CD4-positive, alpha-beta memory T cell (primary cell): Measurements from ENCODE around the gene SLC2A14. TPM values are rescaled to one million over a fixed set of nuclear protein-coding genes. Genes with fewer than 3 reads are reported as not detected.
A peak's percentile ranks its signal among the peaks of the same experiment; 100 is the strongest.
"Not testable (repeated sequence)": the region's sequence is repeated elsewhere in the genome, so short reads cannot be mapped to it uniquely, and the experiment has no call there.

Experiments used
- CTCF ChIA-PET: fragments of 350-600 bp; sonication (Branson Sonifier 250); formaldehyde crosslinking; loops from one replicate; lab custom pipeline; 2021; ENCODE audit warnings: inconsistent platforms; ENCODE audit not compliant: partially characterized antibody; lab: Charles Lee
- POLR2A ChIA-PET: fragments of 350-600 bp; sonication (Branson Sonifier 250); formaldehyde crosslinking; loops from one replicate; lab custom pipeline; 2021; ENCODE audit not compliant: partially characterized antibody; lab: Charles Lee
- DNase-seq, 5 donors: peaks; one replicate each; pipeline versions ENCODE4 v3.0.0 to v3.0.0-alpha.2; 2020 to 2022; ENCODE audit warnings: mixed read lengths in 1 of 5
- H3K27ac ChIP-seq: one replicate; pipeline ENCODE4 v1.7.0; 2013; ENCODE audit warnings: low read depth, low read length
- H3K27me3 ChIP-seq: 2 replicates; pipeline ENCODE4 v1.7.0; 2013; ENCODE audit warnings: mild to moderate bottlenecking, low read length, moderate library complexity; ENCODE audit not compliant: insufficient read depth
- H3K36me3 ChIP-seq: 2 replicates; pipeline ENCODE4 v1.7.0; 2013; ENCODE audit warnings: mild to moderate bottlenecking, low read length, moderate library complexity; ENCODE audit not compliant: insufficient read depth
- H3K4me1 ChIP-seq: 2 replicates; pipeline ENCODE4 v1.7.0; 2013; ENCODE audit warnings: mild to moderate bottlenecking, low read length, moderate library complexity; ENCODE audit not compliant: insufficient read depth
- H3K4me3 ChIP-seq, 2 donors: one replicate each; pipeline ENCODE4 v1.7.0; 2013; ENCODE audit warnings: low read length in 2 of 2, mild to moderate bottlenecking in 1 of 2
- H3K9me3 ChIP-seq, 2 donors: one replicate each; pipeline ENCODE4 v1.7.0; 2013; ENCODE audit warnings: low read length in 2 of 2, control low read depth in 1 of 2; ENCODE audit not compliant: control insufficient read depth in 1 of 2
- H3K27ac Mint-ChIP-seq, 7 donors: one replicate each; pipeline ENCODE4 v1.8.0; 2020 to 2021; ENCODE audit warnings: mixed read lengths in 7 of 7, mild to moderate bottlenecking in 6 of 7, inconsistent platforms in 3 of 7, moderate library complexity in 3 of 7
- H3K27me3 Mint-ChIP-seq, 2 donors: one replicate each; pipeline ENCODE4 v1.8.0; 2020 to 2021; ENCODE audit warnings: mixed read lengths in 2 of 2
- H3K36me3 Mint-ChIP-seq, 2 donors: one replicate each; pipeline ENCODE4 v1.8.0; 2020 to 2021; ENCODE audit warnings: mixed read lengths in 2 of 2, inconsistent platforms in 1 of 2, mild to moderate bottlenecking in 1 of 2
- H3K4me1 Mint-ChIP-seq, 4 donors: one replicate each; pipeline ENCODE4 v1.8.0; 2020 to 2021; ENCODE audit warnings: mixed read lengths in 4 of 4, mild to moderate bottlenecking in 1 of 4
- H3K4me3 Mint-ChIP-seq, 8 donors: one replicate each; pipeline ENCODE4 v1.8.0; 2020 to 2021; ENCODE audit warnings: mixed read lengths in 8 of 8, mild to moderate bottlenecking in 7 of 8, moderate library complexity in 6 of 8, inconsistent platforms in 3 of 8
- H3K9me3 Mint-ChIP-seq, 8 donors: one replicate each; pipeline ENCODE4 v1.8.0; 2020 to 2021; ENCODE audit warnings: mixed read lengths in 8 of 8, mild to moderate bottlenecking in 5 of 8, inconsistent platforms in 3 of 8, moderate library complexity in 1 of 8
- intact Hi-C: fragments of 100-400 bp; cut with micrococcal nuclease; formaldehyde crosslinking; loops from one replicate; pipeline ENCODE4 v1.15.1; 2023
- polyA plus RNA-seq, 2 donors: library from polyadenylated mRNA; unstranded; fragments of 300-500 nt; fragmentation: Illumina TruSeq; gene quantifications; one replicate each; pipeline ENCODE4 v1.2.3, GENCODE V29; 2021
- total RNA-seq, 2 experiments: library from RNA; stranded (reverse); gene quantifications; one replicate each; pipeline ENCODE4 v1.2.3, GENCODE V29; 2021

SLC2A14 gene
- total and polyA plus RNA-seq, 4 experiments from 2014 or later = 3.5 TPM; not detected in 2

DNA sequence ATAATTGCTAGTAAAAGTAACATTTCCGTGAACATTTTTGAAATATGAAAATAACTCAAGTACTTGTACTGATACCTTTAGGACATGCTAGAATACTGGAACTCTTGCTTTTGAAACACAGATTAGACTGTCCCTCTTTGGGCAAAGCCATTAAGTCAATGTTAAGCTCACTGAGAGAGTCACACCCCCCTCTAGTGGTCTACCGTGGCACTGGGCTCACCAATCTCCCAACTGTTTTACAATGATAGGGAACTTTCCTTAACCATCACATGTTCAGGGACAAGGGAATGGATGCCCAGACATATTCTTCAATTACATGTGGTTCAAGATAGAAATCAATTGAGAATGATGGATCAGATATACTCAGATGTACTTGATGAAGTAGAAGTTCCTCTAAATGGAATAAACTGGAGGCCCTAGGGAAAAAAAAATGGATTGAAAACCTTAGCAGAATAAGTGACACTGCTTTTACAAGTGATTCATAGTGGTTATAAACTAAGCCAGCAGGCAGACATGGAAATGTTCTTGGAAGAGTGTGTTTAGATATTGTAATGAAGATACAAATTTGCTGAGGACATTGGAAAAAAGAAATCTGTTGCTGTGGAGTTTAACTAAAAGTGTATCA, 65.7 kb downstream of the SLC2A14 start:
- Histone ChIP-seq H3K4me3 (no peak overlapping the region), H3K36me3 (no peaks in the 10 kb centered on the region), H3K27me3 (no peaks in the 10 kb centered on the region), H3K9me3 (no peaks in the 10 kb centered on the region), H3K27ac (no peak overlapping the region), H3K4me1 (no peaks in the 10 kb centered on the region)
- ChIA-PET POLR2A (no interaction called here), CTCF (interaction anchor here (0.7 to 4.7 kb wide), 12 partner anchors 9 to 231 kb away, joined by 3 to 21 read pairs (median 6); partner anchors contain the start of gene NANOG)
- Mint-ChIP-seq H3K4me3 (no peak overlapping the region), H3K27ac (no peak overlapping the region), H3K4me1 (no peaks in the 10 kb centered on the region), H3K27me3 (peaks cover 1 to 3% of the 10 kb centered on the region in 2 donors), H3K9me3 (no peaks in the 10 kb centered on the region), H3K36me3 (no peaks in the 10 kb centered on the region)
- peak; percentile 27 to 43 (median 39) for DNase-seq
- intact Hi-C loops = loop anchor here (1.0 to 2.0 kb wide), 3 partner anchors 130 to 588 kb away; no protein-coding TSS in a partner anchor

DNA sequence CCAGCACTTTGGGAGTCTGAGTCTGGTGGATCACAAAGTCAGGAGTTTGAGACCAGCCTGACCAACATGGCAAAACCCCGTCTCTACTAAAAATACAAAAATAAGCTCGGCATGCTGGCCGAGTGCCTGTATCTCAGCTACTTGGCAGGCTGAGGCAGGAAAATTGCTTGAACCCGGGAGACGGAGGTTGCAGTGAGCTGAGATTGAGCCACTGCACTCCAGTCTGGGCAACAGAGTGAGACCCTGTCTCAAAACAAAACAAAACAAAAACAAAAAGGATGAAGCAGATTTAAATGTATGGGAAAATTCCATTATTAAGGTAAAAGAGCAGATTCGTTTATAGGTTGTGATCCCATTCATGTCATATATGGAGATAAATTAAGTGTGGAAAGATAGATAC, 66.4 kb downstream of the SLC2A14 start:
- H3K9me3 ChIP-seq, H3K27me3 ChIP-seq, H3K4me3 Mint-ChIP-seq, H3K4me3 ChIP-seq, H3K4me1 ChIP-seq, POLR2A ChIA-PET, DNase-seq, H3K36me3 Mint-ChIP-seq, H3K27ac ChIP-seq, H3K36me3 ChIP-seq, H3K27ac Mint-ChIP-seq, H3K4me1 Mint-ChIP-seq, H3K27me3 Mint-ChIP-seq, H3K9me3 Mint-ChIP-seq: not testable (repeated sequence)
- intact Hi-C loops = loop anchor here (2.0 kb wide), 1 partner anchor 218 kb away; no protein-coding TSS in a partner anchor
- CTCF ChIA-PET = interaction anchor here (1.2 to 4.7 kb wide), 6 partner anchors 8 to 137 kb away, joined by 4 to 21 read pairs (median 6); no protein-coding TSS in a partner anchor

DNA sequence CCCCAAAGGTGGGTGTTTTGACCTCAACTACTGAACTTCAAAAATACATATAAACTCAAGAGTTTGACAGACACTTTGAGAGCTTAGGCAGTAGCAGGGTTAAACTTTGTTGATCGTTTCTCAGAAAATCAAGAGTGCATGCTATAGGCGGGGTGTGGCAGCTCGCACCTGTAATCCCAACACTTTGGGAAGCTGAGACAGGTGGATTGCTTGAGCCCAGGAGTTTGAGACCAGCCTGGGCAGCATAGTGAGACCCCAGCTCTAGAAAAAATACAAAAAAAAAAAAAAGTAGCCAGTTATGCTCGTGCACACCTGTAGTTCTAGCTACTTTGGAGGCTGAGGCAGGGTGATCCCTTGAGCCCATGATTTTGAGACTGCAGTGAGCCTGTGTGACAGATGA, 71.3 kb downstream of the SLC2A14 start:
- CTCF ChIA-PET = interaction anchor here (0.8 kb wide), 1 partner anchor 14 kb away, joined by 3 read pairs; no protein-coding TSS in a partner anchor
- H3K27ac Mint-ChIP-seq = no peak overlapping the region

DNA sequence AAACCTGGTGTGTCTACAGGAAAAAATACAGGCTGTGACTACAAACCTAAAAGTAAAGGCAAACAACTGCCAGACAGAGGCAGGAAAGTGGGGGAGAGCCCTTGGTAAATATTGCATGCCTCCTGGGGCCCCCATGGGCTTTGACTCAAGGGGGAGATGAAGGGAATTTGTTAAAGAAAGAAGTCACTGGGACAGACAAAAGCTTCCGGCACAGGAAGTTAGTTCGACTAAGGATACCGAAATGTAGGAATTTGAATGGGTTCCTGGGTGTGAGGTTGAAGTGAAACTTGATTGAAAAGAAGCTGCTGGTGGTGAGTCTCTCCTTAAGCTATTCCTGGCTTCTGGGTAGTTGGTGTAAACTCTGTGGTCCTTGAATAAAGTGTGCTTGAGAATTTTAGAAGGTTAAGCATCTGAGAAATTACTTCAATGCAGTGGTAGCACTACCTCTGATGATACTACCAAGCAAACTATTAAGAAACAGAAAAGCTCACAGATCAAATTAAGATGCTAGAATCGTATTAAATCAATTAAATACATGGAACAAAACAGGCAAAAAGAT, 73.9 kb downstream of the SLC2A14 start:
- H3K36me3 Mint-ChIP-seq, H3K9me3 Mint-ChIP-seq, intact Hi-C loops, H3K4me1 Mint-ChIP-seq, H3K4me1 ChIP-seq, H3K27ac Mint-ChIP-seq, H3K27me3 ChIP-seq, H3K4me3 Mint-ChIP-seq, H3K36me3 ChIP-seq, POLR2A ChIA-PET, H3K27ac ChIP-seq, DNase-seq, H3K27me3 Mint-ChIP-seq, H3K4me3 ChIP-seq, H3K9me3 ChIP-seq: not testable (repeated sequence)
- CTCF ChIA-PET = interaction anchor here (3.4 kb wide), 1 partner anchor 9 kb away, joined by 21 read pairs; no protein-coding TSS in a partner anchor

More for the DNA sequence above, 71.3 kb downstream of the SLC2A14 start:
- H3K4me3 ChIP-seq = no peak overlapping the region
- DNase-seq = no peak
- intact Hi-C loops = no loop called here
- no peaks in the 10 kb centered on the region for H3K4me1 ChIP-seq
- POLR2A ChIA-PET = no interaction called here
- no peak overlapping the region for H3K27ac ChIP-seq
- no peaks in the 10 kb centered on the region for H3K27me3 ChIP-seq
- Mint-ChIP-seq H3K9me3 (no peaks in the 10 kb centered on the region), H3K36me3 (no peaks in the 10 kb centered on the region), H3K4me3 (no peak overlapping the region), H3K27me3 (no peaks in the 10 kb centered on the region), H3K4me1 (no peaks in the 10 kb centered on the region)
- no peaks in the 10 kb centered on the region for H3K9me3 ChIP-seq
- H3K36me3 ChIP-seq = no peaks in the 10 kb centered on the region

DNA sequence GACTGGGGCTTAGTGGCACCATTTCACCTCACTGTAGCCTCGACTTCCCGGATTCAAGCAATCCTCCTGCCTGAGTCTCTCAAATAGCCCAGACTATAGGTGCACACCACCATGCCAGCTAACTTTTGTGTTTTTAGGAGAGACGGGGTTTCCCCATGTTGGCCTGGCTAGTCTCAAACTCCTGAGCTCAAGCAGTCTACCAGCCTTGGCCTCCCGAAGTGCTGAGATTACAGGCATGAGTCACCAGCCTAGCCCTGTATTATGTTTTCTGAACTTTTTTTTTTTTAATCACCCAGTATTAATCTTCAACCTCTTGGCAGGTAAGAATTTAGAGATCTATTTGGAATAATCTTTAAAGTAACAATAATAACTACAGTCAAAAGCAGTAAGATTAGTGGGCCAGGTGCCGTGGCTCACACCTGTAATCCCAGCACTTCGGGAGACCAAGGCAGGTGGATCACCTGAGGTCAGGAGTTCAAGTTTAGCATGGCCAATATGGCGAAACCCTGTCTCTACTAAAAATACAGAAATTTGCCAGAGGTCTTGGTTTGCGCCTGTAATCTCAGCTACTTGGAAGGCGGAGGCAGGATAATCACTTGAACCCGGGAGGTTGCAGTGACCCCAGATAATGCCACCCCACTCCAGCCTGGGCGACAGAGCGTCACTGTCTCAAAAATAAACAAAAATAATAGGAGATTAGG, 74.9 kb downstream of the SLC2A14 start:
- Mint-ChIP-seq H3K9me3 (no peaks in the 10 kb centered on the region), H3K27me3 (peaks cover 0 to 2% of the 10 kb centered on the region in 2 donors), H3K4me1 (no peaks in the 10 kb centered on the region), H3K4me3 (no peak overlapping the region), H3K27ac (no peak overlapping the region), H3K36me3 (no peaks in the 10 kb centered on the region)
- intact Hi-C loops = no loop called here
- Histone ChIP-seq H3K4me3 (no peak overlapping the region), H3K9me3 (no peaks in the 10 kb centered on the region), H3K4me1 (no peaks in the 10 kb centered on the region), H3K27ac (no peak overlapping the region), H3K36me3 (no peaks in the 10 kb centered on the region), H3K27me3 (no peaks in the 10 kb centered on the region)
- DNase-seq = no peak
- POLR2A ChIA-PET = no interaction called here
- CTCF ChIA-PET = interaction anchor here (3.4 kb wide), 1 partner anchor 10 kb away, joined by 21 read pairs; no protein-coding TSS in a partner anchor

DNA sequence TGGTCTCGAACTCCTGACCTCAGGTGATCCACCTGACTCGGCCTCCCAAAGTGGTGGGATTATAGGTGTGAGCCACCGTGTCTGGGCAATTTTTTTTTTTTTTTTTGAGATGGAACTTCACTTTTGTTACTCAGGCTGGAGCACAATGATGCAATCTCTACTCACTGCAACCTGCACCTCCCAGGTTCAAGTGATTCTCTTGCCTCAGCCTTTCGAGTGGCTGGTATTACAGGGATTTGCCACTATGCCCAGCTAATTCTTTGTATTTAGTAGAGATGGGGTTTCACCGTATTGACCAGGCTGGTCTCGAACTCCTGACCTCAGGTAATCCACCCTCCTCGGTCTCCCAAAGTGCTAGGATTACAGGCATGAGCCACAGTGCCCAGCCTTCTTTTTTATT, 75.4 kb downstream of the SLC2A14 start:
- H3K27me3 ChIP-seq, H3K4me1 Mint-ChIP-seq, H3K36me3 Mint-ChIP-seq, H3K27me3 Mint-ChIP-seq, H3K27ac ChIP-seq, H3K27ac Mint-ChIP-seq, H3K4me3 ChIP-seq, H3K9me3 Mint-ChIP-seq, H3K9me3 ChIP-seq, H3K4me1 ChIP-seq, H3K4me3 Mint-ChIP-seq, POLR2A ChIA-PET, DNase-seq, H3K36me3 ChIP-seq, intact Hi-C loops: not testable (repeated sequence)
- CTCF ChIA-PET = interaction anchor here (3.4 kb wide), 1 partner anchor 10 kb away, joined by 21 read pairs; no protein-coding TSS in a partner anchor

DNA sequence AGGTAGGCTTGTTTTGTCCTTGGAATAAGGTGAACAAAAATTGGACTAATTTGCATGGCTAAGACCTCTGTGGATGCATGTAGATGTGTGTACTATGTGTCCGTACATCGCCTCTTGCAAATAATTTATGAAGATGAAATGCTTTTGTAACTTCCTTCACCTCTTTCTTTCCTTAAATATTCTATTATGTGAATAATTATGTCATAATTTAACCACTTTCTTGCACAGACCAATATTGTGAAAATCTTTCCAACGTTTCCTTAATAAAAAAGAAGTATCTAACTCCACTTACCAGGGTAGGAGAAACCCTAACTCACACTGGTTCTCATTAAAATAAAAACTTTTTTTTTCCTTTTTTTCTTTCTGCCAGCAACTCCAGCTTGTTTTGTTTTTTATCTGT, 79.5 kb downstream of the SLC2A14 start:
- H3K4me3 Mint-ChIP-seq = peak overlapping the region in 1 of 8 donors; percentile 13
- H3K9me3 Mint-ChIP-seq = no peaks in the 10 kb centered on the region
- intact Hi-C loops = no loop called here
- Histone ChIP-seq H3K4me1 (no peaks in the 10 kb centered on the region), H3K27ac (no peak overlapping the region), H3K27me3 (no peaks in the 10 kb centered on the region), H3K4me3 (no peak overlapping the region), H3K36me3 (no peaks in the 10 kb centered on the region), H3K9me3 (no peaks in the 10 kb centered on the region)
- no peaks in the 10 kb centered on the region for H3K4me1 Mint-ChIP-seq
- ChIA-PET CTCF (no interaction called here), POLR2A (no interaction called here)
- H3K36me3 Mint-ChIP-seq = no peaks in the 10 kb centered on the region
- DNase-seq = no peak
- H3K27ac Mint-ChIP-seq = no peak overlapping the region
- peaks cover 10 to 18% of the 10 kb centered on the region in 2 donors for H3K27me3 Mint-ChIP-seq
